Esophagus muscularis mucosa (tissue), 4 donors: Measurements from ENCODE around the gene NR1H3. TPM values are rescaled to one million over a fixed set of nuclear protein-coding genes. Genes with fewer than 3 reads are reported as not detected.

Experiments
- DNase-seq: peaks from one replicate; pipeline ENCODE4 v3.0.0-alpha.2; 2017; ENCODE audit errors: extremely low spot score
- H3K27ac ChIP-seq, 4 donors: fragments of 200-600 bp; sonication (generic); replicated peaks in 1 of 4; 1 replicate in 3 of 4; 2 replicates in 1 of 4; pipeline ENCODE4 v1.5.1; 2016 to 2019; ENCODE audit warnings: mild to moderate bottlenecking in 1 of 4
- H3K27me3 ChIP-seq, 4 donors: fragments of 200-600 bp; sonication (generic); one replicate each; pipeline versions ENCODE4 v1.5.1 to v1.6.0; 2016 to 2019
- H3K36me3 ChIP-seq, 4 donors: fragments of 200-600 bp; sonication (generic); one replicate each; pipeline ENCODE4 v1.5.1; 2016 to 2019
- H3K4me1 ChIP-seq, 4 donors: fragments of 200-600 bp; sonication (generic); one replicate each; pipeline ENCODE4 v1.5.1; 2016 to 2019
- H3K4me3 ChIP-seq, 4 donors: fragments of 200-600 bp; sonication (generic); 1 replicate in 2 of 4; 2 replicates in 2 of 4; pipeline ENCODE4 v1.5.1; 2016 to 2019; ENCODE audit warnings: mild to moderate bottlenecking in 4 of 4, moderate library complexity in 1 of 4
- H3K9me3 ChIP-seq, 4 donors: fragments of 200-600 bp; sonication (generic); 1 replicate in 3 of 4; 2 replicates in 1 of 4; pipeline ENCODE4 v1.5.1; 2016 to 2019
- EP300 ChIP-seq: sonication (generic); formaldehyde crosslinking; IDR thresholded peaks from one replicate; pipeline ENCODE4 v1.6.1; 2017; ENCODE audit warnings: antibody characterized with exemption
- POLR2A ChIP-seq: fragments of 450-650 bp; IDR thresholded peaks from one replicate; pipeline ENCODE4 v1.6.1; 2017; ENCODE audit warnings: antibody characterized with exemption, moderate library complexity, mild to moderate bottlenecking, low read depth
- POLR2AphosphoS5 ChIP-seq, 2 donors: sonication (generic); formaldehyde crosslinking; IDR thresholded peaks; one replicate each; pipeline ENCODE4 v1.6.1; 2017; ENCODE audit warnings: antibody characterized with exemption in 2 of 2
- WGBS: methylation state at CpG from one replicate; pipeline ENCODE4 v1.1.5; 2018; 5-methylcytosine and 5-hydroxymethylcytosine counted together
- intact Hi-C: fragments of 100-400 bp; cut with DNase I; formaldehyde crosslinking; loops from one replicate; pipeline ENCODE4 v1.15.1; 2023
- total RNA-seq, 4 donors: library from RNA; depleted of rRNA; stranded (reverse); fragments of >200 nt; gene quantifications; one replicate each; pipeline versions ENCODE4 v1.1.0 to v1.2.1, GENCODE V29; 2016
- TF ChIP-seq, protein P1 (sequence below), 3 experiments: fragments of 200-600 bp in 2 of 3; fragments of 450-650 bp in 1 of 3; sonication (generic) in 2 of 3; IDR thresholded peaks; one replicate each; pipeline ENCODE4 v1.5.1; 2017 to 2019; ENCODE audit warnings: antibody characterized with exemption in 3 of 3, mild to moderate bottlenecking in 2 of 3, moderate library complexity in 1 of 3

Gene NR1H3
- total RNA-seq, 4 donors from 2014 or later, result 14.5 to 26.2 (median 18.1) TPM

GRCh38 chr11:47234669-47235100 is 23.1 kb upstream of the NR1H3 start:
- no peaks in the 10 kb centered on the region for H3K27me3 ChIP-seq
- peaks cover 18 to 69% (median 24%) of the 10 kb centered on the region in 4 donors for H3K36me3 ChIP-seq
- TF ChIP-seq EP300, result no peak
- TF ChIP-seq, protein P1, sequence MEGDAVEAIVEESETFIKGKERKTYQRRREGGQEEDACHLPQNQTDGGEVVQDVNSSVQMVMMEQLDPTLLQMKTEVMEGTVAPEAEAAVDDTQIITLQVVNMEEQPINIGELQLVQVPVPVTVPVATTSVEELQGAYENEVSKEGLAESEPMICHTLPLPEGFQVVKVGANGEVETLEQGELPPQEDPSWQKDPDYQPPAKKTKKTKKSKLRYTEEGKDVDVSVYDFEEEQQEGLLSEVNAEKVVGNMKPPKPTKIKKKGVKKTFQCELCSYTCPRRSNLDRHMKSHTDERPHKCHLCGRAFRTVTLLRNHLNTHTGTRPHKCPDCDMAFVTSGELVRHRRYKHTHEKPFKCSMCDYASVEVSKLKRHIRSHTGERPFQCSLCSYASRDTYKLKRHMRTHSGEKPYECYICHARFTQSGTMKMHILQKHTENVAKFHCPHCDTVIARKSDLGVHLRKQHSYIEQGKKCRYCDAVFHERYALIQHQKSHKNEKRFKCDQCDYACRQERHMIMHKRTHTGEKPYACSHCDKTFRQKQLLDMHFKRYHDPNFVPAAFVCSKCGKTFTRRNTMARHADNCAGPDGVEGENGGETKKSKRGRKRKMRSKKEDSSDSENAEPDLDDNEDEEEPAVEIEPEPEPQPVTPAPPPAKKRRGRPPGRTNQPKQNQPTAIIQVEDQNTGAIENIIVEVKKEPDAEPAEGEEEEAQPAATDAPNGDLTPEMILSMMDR (IDR thresholded peaks at IDR 0.05), result no peak
- no peak for TF ChIP-seq POLR2AphosphoS5 (IDR thresholded peaks at IDR 0.05)
- intact Hi-C loops, result no loop called here
- WGBS, result 52% methylated on average over 11 of the region's 12 CpGs
- peaks cover 11 to 17% (median 13%) of the 10 kb centered on the region in 4 donors for H3K4me1 ChIP-seq
- DNase-seq, result no peak
- H3K9me3 ChIP-seq, result no peaks in the 10 kb centered on the region
- H3K4me3 ChIP-seq, result peak overlapping the region in 2 of 4 donors; percentile 14 to 19
- peak overlapping the region; percentile 20 to 70 (median 43) for H3K27ac ChIP-seq

GRCh38 chr11:47235163-47235562 is 22.6 kb upstream of the NR1H3 start:
- no peak for TF ChIP-seq POLR2A
- TF ChIP-seq POLR2AphosphoS5 (IDR thresholded peaks at IDR 0.05), result no peak
- no peak for TF ChIP-seq EP300
- TF ChIP-seq, protein P1 (IDR thresholded peaks at IDR 0.05), result no peak
- H3K27me3 ChIP-seq, result no peaks in the 10 kb centered on the region
- peak overlapping the region in 3 of 4 donors; percentile 20 to 70 (median 53) for H3K27ac ChIP-seq
- DNase-seq, result no peak
- peaks cover 23 to 69% (median 29%) of the 10 kb centered on the region in 4 donors for H3K36me3 ChIP-seq
- H3K4me3 ChIP-seq, result no peak overlapping the region
- WGBS, result 94% methylated on average over 10 of the region's 12 CpGs
- intact Hi-C loops, result no loop called here
- peaks cover 11 to 17% (median 13%) of the 10 kb centered on the region in 4 donors for H3K4me1 ChIP-seq
- no peaks in the 10 kb centered on the region for H3K9me3 ChIP-seq

DNA sequence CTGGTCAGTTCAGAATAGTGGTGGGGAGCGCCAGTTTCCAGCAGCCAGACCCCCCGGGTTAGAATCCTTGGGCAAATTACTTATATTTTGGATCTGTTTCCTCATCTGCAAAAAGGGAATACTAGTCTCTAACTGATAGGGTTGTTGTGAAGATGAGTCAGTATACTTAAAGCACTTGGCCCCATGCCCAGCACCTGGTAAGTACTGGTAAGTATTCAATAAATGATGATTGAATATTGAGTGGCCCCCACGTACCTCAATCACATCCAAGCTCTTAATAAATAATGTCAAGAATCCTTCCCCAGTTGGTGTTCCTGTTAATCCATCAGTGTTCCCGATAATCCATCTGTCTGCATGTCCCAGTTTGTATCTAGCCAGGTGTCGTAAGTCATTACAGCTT is 21.3 kb upstream of the NR1H3 start:
- intact Hi-C loops, result no loop called here
- Histone ChIP-seq H3K4me3 (no peak overlapping the region), H3K9me3 (no peaks in the 10 kb centered on the region), H3K27ac (no peak overlapping the region), H3K4me1 (peaks cover 11 to 17% (median 13%) of the 10 kb centered on the region in 4 donors), H3K27me3 (no peaks in the 10 kb centered on the region), H3K36me3 (peaks cover 27 to 72% (median 41%) of the 10 kb centered on the region in 4 donors)
- WGBS, result 89% methylated on average over 5 of the region's 5 CpGs
- DNase-seq, result no peak
- TF ChIP-seq POLR2A (no peak), POLR2AphosphoS5 (IDR thresholded peaks at IDR 0.05) (no peak)
- TF ChIP-seq, protein P1 (IDR thresholded peaks at IDR 0.05), result no peak

DNA sequence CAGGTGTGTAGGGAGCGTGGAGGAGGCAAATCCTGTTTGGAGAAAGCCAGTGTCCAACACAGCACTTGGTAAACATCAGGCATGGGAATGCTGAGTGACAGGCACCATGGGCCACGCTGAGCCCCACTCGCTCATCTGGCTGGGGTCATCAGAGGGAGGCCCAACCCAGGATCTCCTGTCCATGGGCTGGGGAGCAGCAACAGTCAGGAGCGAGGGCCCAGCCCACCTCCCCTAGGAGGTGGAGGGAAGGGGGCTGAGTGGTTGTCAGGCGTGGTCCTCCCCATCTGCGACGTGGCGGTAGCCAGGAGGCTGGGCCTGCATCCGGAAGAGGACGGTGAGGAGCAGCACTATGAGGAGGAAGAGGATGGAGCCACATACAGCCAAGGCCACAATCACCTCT is 17.9 kb upstream of the NR1H3 start:
- H3K4me3 ChIP-seq, result no peak overlapping the region
- 97% methylated on average over 10 of the region's 10 CpGs for WGBS
- H3K4me1 ChIP-seq, result peaks cover 2 to 5% (median 4%) of the 10 kb centered on the region in 4 donors
- intact Hi-C loops, result no loop called here
- peaks cover 47 to 80% (median 67%) of the 10 kb centered on the region in 4 donors for H3K36me3 ChIP-seq
- H3K27me3 ChIP-seq, result no peaks in the 10 kb centered on the region
- no peak for TF ChIP-seq EP300
- DNase-seq, result no peak
- no peaks in the 10 kb centered on the region for H3K9me3 ChIP-seq
- H3K27ac ChIP-seq, result no peak overlapping the region

DNA sequence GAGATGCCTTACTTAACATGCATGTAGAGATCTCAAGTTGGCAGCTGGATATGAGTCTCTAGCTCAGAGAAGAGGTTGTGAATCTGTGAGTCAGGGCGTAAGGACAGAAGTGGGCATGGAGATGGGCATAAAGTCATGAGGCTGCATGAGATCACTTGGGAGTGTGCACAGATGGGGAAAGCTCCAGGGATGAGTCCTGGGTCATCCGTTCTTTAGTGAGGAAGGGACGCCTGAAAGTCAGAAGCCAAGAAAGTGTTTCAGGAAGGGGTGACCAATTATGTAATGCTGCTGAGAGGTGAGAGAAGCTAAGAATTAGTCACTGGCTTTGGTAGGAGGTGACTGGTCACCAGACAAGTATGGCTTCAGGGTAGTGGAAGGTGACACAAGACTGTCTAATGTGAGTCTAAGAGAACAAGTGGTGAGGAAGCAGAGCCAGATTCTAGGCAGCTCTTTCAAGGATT is 15.9 kb upstream of the NR1H3 start:
- 73% methylated on average over 3 of the region's 3 CpGs for WGBS
- TF ChIP-seq POLR2AphosphoS5 (IDR thresholded peaks at IDR 0.05), result no peak
- no peak for TF ChIP-seq EP300
- TF ChIP-seq, protein P1 (IDR thresholded peaks at IDR 0.05), result no peak
- TF ChIP-seq POLR2A, result no peak
- H3K4me3 ChIP-seq, result no peak overlapping the region
- DNase-seq, result no peak
- no peak overlapping the region for H3K27ac ChIP-seq
- no peaks in the 10 kb centered on the region for H3K27me3 ChIP-seq
- intact Hi-C loops, result no loop called here
- no peaks in the 10 kb centered on the region for H3K9me3 ChIP-seq
- H3K4me1 ChIP-seq, result peaks cover 0 to 10% (median 3%) of the 10 kb centered on the region in 4 donors
- H3K36me3 ChIP-seq, result peaks cover 54 to 91% (median 84%) of the 10 kb centered on the region in 4 donors
